Measurements from ENCODE around the gene THAP4. TPM values are rescaled to one million over a fixed set of nuclear protein-coding genes. Genes with fewer than 3 reads are reported as not detected.

The THAP4 gene
- polyA plus RNA-seq, 1 donor (not counting 4 experiments of a cell fraction or from before 2014, with no cell fraction given): 30.3 TPM

GRCh38 chr2:241633561-241633960, 3.4 kb downstream of the THAP4 start:
- no peak overlapping the region for H2AFZ ChIP-seq (ENCODE audit: control insufficient read depth, low read length)
- dilution Hi-C loops (cut with MboI; ENCODE audit: extremely low pct_ligation_motif_present, low sequenced_read_pairs): no loop called here
- no peak overlapping the region for H3K9ac ChIP-seq (ENCODE audit: control insufficient read depth, extremely low read depth, insufficient read depth, low read length)
- no peaks in the 10 kb centered on the region for H3K9me1 ChIP-seq (ENCODE audit: control insufficient read depth, extremely low read depth, insufficient read depth, low read length)
- no peak for DNase-seq (ENCODE audit: low read depth, low spot score)
- no peak overlapping the region for H3K4me2 ChIP-seq (ENCODE audit: control insufficient read depth, extremely low read depth, insufficient read depth, low read depth, low read length)
- no peak for FAIRE-seq
- H3K4me3 ChIP-seq (ENCODE audit: control insufficient read depth in 2 of 3, extremely low read depth in 1 of 3, insufficient read depth in 2 of 3, low read depth in 1 of 3, low read length in 3 of 3): no peak overlapping the region
- no peak overlapping the region for H3K27ac ChIP-seq (ENCODE audit: control insufficient read depth, insufficient read depth, low read length)
- no peaks in the 10 kb centered on the region for H4K20me1 ChIP-seq (ENCODE audit: control insufficient read depth, extremely low read depth, insufficient read depth, low read length)
- no peaks in the 10 kb centered on the region for H3K27me3 ChIP-seq (ENCODE audit: control insufficient read depth, extremely low read depth, insufficient read depth, low read length)
- H3K79me2 ChIP-seq (ENCODE audit: control insufficient read depth, insufficient read depth, low read length): peaks cover 86% of the 10 kb centered on the region
- no peak for TF ChIP-seq EZH2 (IDR thresholded peaks at IDR 0.05; ENCODE audit: low read length)
- no peak for TF ChIP-seq CTCF (optimal IDR thresholded peaks at IDR 0.05 in 1 of 3, IDR thresholded peaks at IDR 0.05 in 1 of 3, conservative IDR thresholded peaks at IDR 0.05 in 1 of 3; ENCODE audit: extremely low read depth in 1 of 3, insufficient read depth in 2 of 3, low read length in 3 of 3)
- no peaks in the 10 kb centered on the region for H3K9me3 ChIP-seq (ENCODE audit: control insufficient read depth, low read depth, low read length)
- peaks cover 17 to 34% of the 10 kb centered on the region in 2 experiments for H3K36me3 ChIP-seq (ENCODE audit: control insufficient read depth in 2 of 2, extremely low read depth in 1 of 2, insufficient read depth in 2 of 2, low read length in 2 of 2)
- H3K4me1 ChIP-seq (ENCODE audit: control insufficient read depth, extremely low read depth, insufficient read depth, low read length): peaks cover 6% of the 10 kb centered on the region

GRCh38 chr2:241632478-241633325, 4.3 kb downstream of the THAP4 start:
- H2AFZ ChIP-seq (ENCODE audit: control insufficient read depth, low read length): no peak overlapping the region
- DNase-seq (ENCODE audit: low read depth, low spot score) (no peak), FAIRE-seq (no peak)
- H4K20me1 ChIP-seq (ENCODE audit: control insufficient read depth, extremely low read depth, insufficient read depth, low read length): no peaks in the 10 kb centered on the region
- H3K9me3 ChIP-seq (ENCODE audit: control insufficient read depth, low read depth, low read length): no peaks in the 10 kb centered on the region
- no peaks in the 10 kb centered on the region for H3K9me1 ChIP-seq (ENCODE audit: control insufficient read depth, extremely low read depth, insufficient read depth, low read length)
- peaks cover 3% of the 10 kb centered on the region for H3K4me1 ChIP-seq (ENCODE audit: control insufficient read depth, extremely low read depth, insufficient read depth, low read length)
- peaks cover 20 to 34% of the 10 kb centered on the region in 2 experiments for H3K36me3 ChIP-seq (ENCODE audit: control insufficient read depth in 2 of 2, extremely low read depth in 1 of 2, insufficient read depth in 2 of 2, low read length in 2 of 2)
- H3K27me3 ChIP-seq (ENCODE audit: control insufficient read depth, extremely low read depth, insufficient read depth, low read length): no peaks in the 10 kb centered on the region
- no peak overlapping the region for H3K4me2 ChIP-seq (ENCODE audit: control insufficient read depth, extremely low read depth, insufficient read depth, low read depth, low read length)
- dilution Hi-C loops (cut with MboI; ENCODE audit: extremely low pct_ligation_motif_present, low sequenced_read_pairs): no loop called here
- H3K4me3 ChIP-seq (ENCODE audit: control insufficient read depth in 2 of 3, extremely low read depth in 1 of 3, insufficient read depth in 2 of 3, low read depth in 1 of 3, low read length in 3 of 3): no peak overlapping the region
- H3K27ac ChIP-seq (ENCODE audit: control insufficient read depth, insufficient read depth, low read length): no peak overlapping the region
- H3K9ac ChIP-seq (ENCODE audit: control insufficient read depth, extremely low read depth, insufficient read depth, low read length): no peak overlapping the region
- TF ChIP-seq EZH2 (IDR thresholded peaks at IDR 0.05; ENCODE audit: low read length) (no peak), CTCF (optimal IDR thresholded peaks at IDR 0.05 in 1 of 3, IDR thresholded peaks at IDR 0.05 in 1 of 3, conservative IDR thresholded peaks at IDR 0.05 in 1 of 3; ENCODE audit: extremely low read depth in 1 of 3, insufficient read depth in 2 of 3, low read length in 3 of 3) (no peak)
- peaks cover 86% of the 10 kb centered on the region for H3K79me2 ChIP-seq (ENCODE audit: control insufficient read depth, insufficient read depth, low read length)

Measured in keratinocyte (primary cell).